Upper lobe of right lung (tissue), 1 donor: ENCODE data around the gene LRRIQ3. TPM values are rescaled to one million over a fixed set of nuclear protein-coding genes. Genes with fewer than 3 reads are reported as not detected.
A peak's percentile ranks its signal among the peaks of the same experiment; 100 is the strongest.

Experiments used
- ATAC-seq: fragments of 200-7000 bp; cut with Tn5 transposase; one replicate; pipeline ENCODE4 v1.9.1; 2020; ENCODE audit warnings: mild to moderate bottlenecking, moderate library complexity
- DNase-seq: peaks from one replicate; pipeline ENCODE4 v3.0.0-alpha.2; 2020
- H3K27ac ChIP-seq: fragments of 200-600 bp; one replicate; pipeline ENCODE4 v1.8.0; 2022
- H3K27me3 ChIP-seq: fragments of 200-600 bp; one replicate; pipeline ENCODE4 v1.8.0; 2022; ENCODE audit warnings: mild to moderate bottlenecking
- H3K36me3 ChIP-seq: fragments of 200-600 bp; one replicate; pipeline ENCODE4 v1.8.0; 2022
- H3K4me1 ChIP-seq: fragments of 200-600 bp; one replicate; pipeline ENCODE4 v1.8.0; 2022
- H3K4me3 ChIP-seq: fragments of 200-600 bp; one replicate; pipeline ENCODE4 v1.8.0; 2022; ENCODE audit warnings: mild to moderate bottlenecking
- H3K9me3 ChIP-seq: fragments of 200-600 bp; one replicate; pipeline ENCODE4 v1.8.0; 2022
- intact Hi-C: fragments of 100-400 bp; cut with DNase I; formaldehyde crosslinking; loops from one replicate; pipeline ENCODE4 v1.11.0; 2022
- long read RNA-seq: library from polyadenylated mRNA; unstranded; transcript quantifications from one replicate; pipeline ENCODE4 v2.0.0, GENCODE V29; 2021
- total RNA-seq: library from RNA; stranded (reverse); fragmentation: NEBNext Ultra II Directional; extraction: Animal tissue kit (Norgen Biotek cat#: 25700); gene quantifications from one replicate; pipeline ENCODE4 v1.2.1, GENCODE V29; 2021
- TF ChIP-seq, protein P1 (sequence below): fragments of 200-600 bp; IDR thresholded peaks from one replicate; pipeline ENCODE4 v1.8.0; 2022; ENCODE audit warnings: antibody characterized with exemption
- donor health status: DM: no; HTN: yes; CAD: no; lungs with severe emphysema.

Gene LRRIQ3, protein sequence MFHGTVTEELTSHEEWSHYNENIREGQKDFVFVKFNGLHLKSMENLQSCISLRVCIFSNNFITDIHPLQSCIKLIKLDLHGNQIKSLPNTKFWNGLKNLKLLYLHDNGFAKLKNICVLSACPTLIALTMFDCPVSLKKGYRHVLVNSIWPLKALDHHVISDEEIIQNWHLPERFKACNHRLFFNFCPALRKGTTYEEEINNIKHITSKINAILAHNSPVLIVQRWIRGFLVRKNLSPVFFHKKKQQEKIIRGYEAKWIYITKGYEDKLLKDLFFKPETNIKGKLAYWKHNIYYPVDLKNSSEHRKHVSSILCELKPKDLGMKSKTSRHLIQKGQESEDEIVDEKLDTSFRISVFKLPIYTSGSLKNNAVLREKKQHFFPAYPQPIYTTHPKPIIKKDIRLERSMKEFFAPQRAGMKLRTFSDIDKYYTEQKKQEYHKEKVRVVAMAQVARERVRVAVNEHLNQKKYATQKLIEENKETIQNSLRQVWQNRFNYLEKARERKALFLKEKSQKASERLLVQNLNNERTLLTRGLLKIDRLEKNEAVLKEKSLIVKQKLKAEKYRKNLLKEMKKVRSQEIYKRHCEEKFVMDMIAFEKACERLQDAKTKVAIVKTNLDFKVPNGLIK
- total RNA-seq, result 0.67 TPM
- long read RNA-seq, partial matches to known transcripts, result 1 of 1 reads
- long read RNA-seq, other reads (novel, unspliced or antisense), result 0 of 1 reads

DNA sequence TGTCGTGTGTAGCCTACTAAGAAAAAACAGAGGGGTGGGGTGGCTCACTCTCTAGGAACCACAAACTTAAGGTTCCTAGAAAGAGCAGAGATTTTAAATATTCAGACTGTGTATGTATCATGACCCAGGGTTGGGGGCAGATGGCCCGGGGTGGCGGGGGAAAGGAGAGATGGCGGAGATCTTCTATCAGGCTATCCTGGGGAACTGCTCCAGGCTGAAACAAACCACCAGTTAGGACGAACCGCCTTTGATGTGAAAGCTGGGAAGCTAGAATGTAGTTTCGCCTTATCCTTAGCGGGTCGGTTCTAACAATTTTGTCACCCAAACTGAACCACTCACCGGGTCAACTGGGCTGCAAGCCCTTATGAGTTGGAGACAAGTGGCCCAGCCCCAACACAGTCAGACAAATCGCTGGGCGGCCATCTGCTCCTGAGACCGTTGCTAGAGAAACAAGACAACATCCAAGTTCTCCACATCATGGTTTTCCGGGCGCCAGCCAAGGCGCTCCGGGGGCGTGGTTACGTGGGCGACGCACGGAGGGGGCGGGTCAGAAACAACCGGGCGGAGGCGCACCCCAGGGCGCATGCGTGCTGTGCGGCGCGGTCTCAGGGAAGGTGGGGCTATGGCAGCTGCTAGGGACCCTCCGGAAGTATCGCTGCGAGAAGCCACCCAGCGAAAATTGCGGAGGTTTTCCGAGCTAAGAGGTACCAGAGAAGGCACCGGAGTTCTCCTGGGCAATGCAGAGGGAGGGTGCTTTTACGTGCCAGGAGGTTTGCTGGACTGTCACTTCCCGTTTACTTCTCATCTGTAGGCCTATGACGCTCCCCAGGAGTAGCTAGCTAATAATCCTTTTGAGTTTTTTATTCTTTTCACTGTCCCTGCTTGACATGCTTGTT is at the start of gene LRRIQ3, which contains the start of gene FPGT:
LRRIQ3 (minus strand) TSS at position 520 of the 896 bp plus-strand sequence. CDS start 14,492 bp downstream, outside the sequence.
FPGT (plus strand) TSS at position 586 of the 896 bp plus-strand sequence; CDS start at position 623, 37 bp downstream.
- TF ChIP-seq, protein P1, sequence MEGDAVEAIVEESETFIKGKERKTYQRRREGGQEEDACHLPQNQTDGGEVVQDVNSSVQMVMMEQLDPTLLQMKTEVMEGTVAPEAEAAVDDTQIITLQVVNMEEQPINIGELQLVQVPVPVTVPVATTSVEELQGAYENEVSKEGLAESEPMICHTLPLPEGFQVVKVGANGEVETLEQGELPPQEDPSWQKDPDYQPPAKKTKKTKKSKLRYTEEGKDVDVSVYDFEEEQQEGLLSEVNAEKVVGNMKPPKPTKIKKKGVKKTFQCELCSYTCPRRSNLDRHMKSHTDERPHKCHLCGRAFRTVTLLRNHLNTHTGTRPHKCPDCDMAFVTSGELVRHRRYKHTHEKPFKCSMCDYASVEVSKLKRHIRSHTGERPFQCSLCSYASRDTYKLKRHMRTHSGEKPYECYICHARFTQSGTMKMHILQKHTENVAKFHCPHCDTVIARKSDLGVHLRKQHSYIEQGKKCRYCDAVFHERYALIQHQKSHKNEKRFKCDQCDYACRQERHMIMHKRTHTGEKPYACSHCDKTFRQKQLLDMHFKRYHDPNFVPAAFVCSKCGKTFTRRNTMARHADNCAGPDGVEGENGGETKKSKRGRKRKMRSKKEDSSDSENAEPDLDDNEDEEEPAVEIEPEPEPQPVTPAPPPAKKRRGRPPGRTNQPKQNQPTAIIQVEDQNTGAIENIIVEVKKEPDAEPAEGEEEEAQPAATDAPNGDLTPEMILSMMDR, result no peak
- H3K27ac ChIP-seq, result peak within 1 kb of the TSS; percentile 86
- H3K36me3 ChIP-seq, result peaks cover 17% of the 10 kb centered on the region
- DNase-seq, result peak; percentile 98
- no peaks in the 10 kb centered on the region for H3K27me3 ChIP-seq
- ATAC-seq, result peak; percentile 100
- peak within 1 kb of the TSS; percentile 61 for H3K4me3 ChIP-seq
- intact Hi-C loops, result no loop called here
- no peaks in the 10 kb centered on the region for H3K9me3 ChIP-seq
- peaks cover 13% of the 10 kb centered on the region for H3K4me1 ChIP-seq

DNA sequence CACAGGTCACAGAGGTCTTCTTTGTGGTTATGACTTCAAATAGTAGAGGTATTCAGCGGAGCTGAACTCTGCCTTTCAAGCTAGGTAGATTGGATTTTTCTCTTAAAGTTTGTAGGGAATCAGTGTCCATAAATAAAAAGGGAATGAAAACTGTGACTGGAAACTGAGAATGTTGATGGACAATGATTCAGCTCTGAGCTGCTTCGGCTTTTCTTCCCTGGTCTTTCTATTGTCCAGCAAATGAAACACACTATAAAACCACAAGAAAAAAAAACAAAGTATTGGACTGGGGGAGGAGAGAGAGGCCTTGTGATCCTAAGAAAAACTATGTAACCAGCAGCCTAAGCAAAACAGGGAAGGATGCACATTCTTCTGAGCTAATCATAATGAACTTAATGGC is 48.3 kb upstream of the LRRIQ3 start:
- Histone ChIP-seq H3K9me3 (no peaks in the 10 kb centered on the region), H3K36me3 (no peaks in the 10 kb centered on the region), H3K27me3 (no peaks in the 10 kb centered on the region), H3K4me1 (no peaks in the 10 kb centered on the region), H3K4me3 (no peak overlapping the region), H3K27ac (no peak overlapping the region)
- TF ChIP-seq, protein P1, result no peak
- intact Hi-C loops, result no loop called here
- DNase-seq, result no peak
- ATAC-seq, result no peak

DNA sequence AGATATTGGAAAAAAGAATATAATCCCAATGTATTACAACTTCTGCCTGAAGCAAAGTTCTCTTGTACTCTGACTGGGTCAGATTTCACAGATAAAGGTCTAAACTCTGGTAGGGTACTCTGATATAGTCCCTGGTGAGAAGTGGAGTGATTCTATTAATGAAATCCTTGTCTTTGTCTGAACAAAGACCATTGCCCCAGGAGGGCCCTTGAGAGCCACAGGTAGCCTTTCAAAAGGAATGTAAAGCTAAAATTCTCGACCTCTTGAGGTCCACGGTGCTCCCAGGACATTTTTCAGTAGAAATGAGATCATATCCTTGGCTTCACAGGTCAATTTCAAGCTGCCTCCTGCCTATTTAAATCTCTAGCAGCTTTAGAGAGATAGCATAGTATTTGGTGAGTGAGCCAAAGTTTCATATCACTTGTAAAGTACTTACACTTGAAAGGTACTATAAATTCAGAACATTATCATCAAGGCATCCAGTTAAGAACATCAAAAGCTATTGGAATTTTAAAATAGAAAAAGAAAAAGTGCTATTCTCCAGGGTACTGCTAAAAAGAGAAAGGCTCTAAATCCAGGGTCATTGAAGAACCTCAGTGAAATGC is 47.3 kb upstream of the LRRIQ3 start:
- Histone ChIP-seq H3K9me3 (no peaks in the 10 kb centered on the region), H3K27me3 (no peaks in the 10 kb centered on the region), H3K4me3 (no peak overlapping the region), H3K36me3 (no peaks in the 10 kb centered on the region), H3K4me1 (no peaks in the 10 kb centered on the region), H3K27ac (no peak overlapping the region)
- intact Hi-C loops, result no loop called here
- ATAC-seq (no peak), DNase-seq (no peak)
- TF ChIP-seq, protein P1, result no peak

DNA sequence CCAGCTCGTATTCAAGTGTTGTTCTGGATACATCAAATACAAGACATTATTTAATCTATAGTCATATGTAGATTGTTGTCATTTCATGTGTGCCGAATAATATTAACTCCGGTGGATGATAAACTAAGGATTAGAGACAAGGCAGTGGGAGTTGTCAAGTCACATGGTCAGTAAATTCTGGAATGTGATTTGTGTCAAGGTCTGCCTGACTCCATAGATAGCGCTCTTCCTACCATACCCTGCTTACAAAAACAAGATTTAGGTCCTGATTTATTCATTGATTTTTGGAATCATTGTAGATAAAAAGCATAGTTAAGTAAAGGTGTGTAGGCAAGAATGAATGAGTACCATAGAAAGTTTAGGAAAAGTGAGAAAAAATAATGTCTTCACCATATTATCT is 39.8 kb upstream of the LRRIQ3 start:
- ATAC-seq, result no peak
- no peaks in the 10 kb centered on the region for H3K9me3 ChIP-seq
- H3K4me1 ChIP-seq, result no peaks in the 10 kb centered on the region
- DNase-seq, result no peak
- intact Hi-C loops, result no loop called here
- H3K27me3 ChIP-seq, result no peaks in the 10 kb centered on the region
- no peaks in the 10 kb centered on the region for H3K36me3 ChIP-seq
- TF ChIP-seq, protein P1, result no peak
- no peak overlapping the region for H3K27ac ChIP-seq
- no peak overlapping the region for H3K4me3 ChIP-seq

DNA sequence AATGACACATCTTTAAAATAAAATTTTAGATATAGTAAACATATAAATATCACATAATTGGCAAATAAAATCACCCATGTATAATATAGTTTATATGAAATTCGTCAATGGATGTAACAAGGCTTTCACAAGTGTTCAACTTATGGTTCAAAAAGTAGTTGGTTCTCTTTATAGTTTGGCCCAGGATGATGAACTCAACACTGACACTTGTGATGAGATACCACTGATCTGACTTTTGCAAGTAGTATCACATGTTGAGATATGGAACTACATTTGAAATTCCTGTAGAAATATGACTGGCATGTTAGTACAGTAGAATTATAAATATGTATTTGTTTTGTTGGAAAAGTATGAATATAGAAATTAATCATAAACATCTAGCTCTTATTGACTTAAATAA is 39.1 kb upstream of the LRRIQ3 start:
- TF ChIP-seq, protein P1, result no peak
- DNase-seq (no peak), ATAC-seq (no peak)
- no peak overlapping the region for H3K4me3 ChIP-seq
- no peak overlapping the region for H3K27ac ChIP-seq
- H3K36me3 ChIP-seq, result no peaks in the 10 kb centered on the region
- no peaks in the 10 kb centered on the region for H3K4me1 ChIP-seq
- H3K27me3 ChIP-seq, result no peaks in the 10 kb centered on the region
- no peaks in the 10 kb centered on the region for H3K9me3 ChIP-seq
- intact Hi-C loops, result no loop called here
